Lung (tissue), 12 donors: ENCODE measurements around the gene PRR15. TPM values are rescaled to one million over a fixed set of nuclear protein-coding genes. Genes with fewer than 3 reads are reported as not detected.

Experiments used
- ATAC-seq: fragments of 200-7000 bp; cut with Tn5 transposase; one replicate; pipeline ENCODE4 v1.9.1; 2020; ENCODE audit warnings: moderate number of reproducible peaks; ENCODE audit not compliant: insufficient read depth, low FRiP score
- DNase-seq, 3 donors: peaks; one replicate each; pipeline ENCODE4 v3.0.0-alpha.2; 2013 to 2017
- H3K27ac ChIP-seq, 2 donors: one replicate each; pipeline ENCODE4 v1.5.1; 2013; ENCODE audit warnings: mild to moderate bottlenecking in 2 of 2, moderate library complexity in 2 of 2, control low read depth in 1 of 2, inconsistent platforms in 1 of 2, low read depth in 1 of 2, low read length in 1 of 2
- H3K27me3 ChIP-seq, 3 donors: one replicate each; pipeline ENCODE4 v1.5.1; 2013; ENCODE audit warnings: low read length in 2 of 3; ENCODE audit not compliant: control insufficient read depth in 3 of 3, insufficient read depth in 3 of 3
- H3K36me3 ChIP-seq, 4 donors: one replicate each; pipeline ENCODE4 v1.5.1; 2013; ENCODE audit warnings: low read length in 4 of 4, mild to moderate bottlenecking in 1 of 4, moderate library complexity in 1 of 4; ENCODE audit not compliant: control insufficient read depth in 4 of 4, insufficient read depth in 4 of 4
- H3K4me1 ChIP-seq, 5 donors: one replicate each; pipeline ENCODE4 v1.5.1; 2013; ENCODE audit warnings: low read length in 5 of 5, mild to moderate bottlenecking in 2 of 5, moderate library complexity in 1 of 5; ENCODE audit not compliant: control insufficient read depth in 5 of 5, insufficient read depth in 5 of 5
- H3K4me3 ChIP-seq: one replicate; pipeline ENCODE4 v1.5.1; 2013; ENCODE audit warnings: mild to moderate bottlenecking, control low read depth, moderate library complexity
- H3K9ac ChIP-seq, 2 donors: one replicate each; pipeline ENCODE4 v1.5.1; 2013; ENCODE audit warnings: low read length in 2 of 2, control low read depth in 1 of 2; ENCODE audit not compliant: insufficient read depth in 1 of 2
- H3K9me3 ChIP-seq, 4 donors: one replicate each; pipeline ENCODE4 v1.5.1; 2013; ENCODE audit warnings: low read length in 3 of 4, mild to moderate bottlenecking in 1 of 4, moderate library complexity in 1 of 4; ENCODE audit not compliant: control insufficient read depth in 4 of 4, insufficient read depth in 3 of 4
- WGBS, 2 donors: extraction: QIAGEN DNeasy Blood & Tissue Kit; methylation state at CpG; one replicate each; pipeline ENCODE4 v1.1.7; 2013; 5-methylcytosine and 5-hydroxymethylcytosine counted together
- polyA plus RNA-seq, 2 donors: library from polyadenylated mRNA; stranded (reverse); fragments of 200-250 nt; gene quantifications; one replicate each; pipeline ENCODE4 v1.2.1, GENCODE V29; 2013
- total RNA-seq, 2 donors: library from RNA; depleted of rRNA in 1 of 2; stranded (reverse); fragments of >200 nt in 1 of 2; gene quantifications; one replicate each; pipeline ENCODE4 v1.2.1, GENCODE V29; 2014 to 2021
- TF ChIP-seq, protein P1 (sequence below): IDR thresholded peaks from 2 replicates; pipeline ENCODE4 v1.5.1; 2012; ENCODE audit warnings: mild to moderate bottlenecking; ENCODE audit errors: control extremely low read depth, extremely low read depth
- donor health status: control.
- donor health status: control.
- donor health status: Bipolar disorder and iron deficiency.
- donor health status: healthy.
- donor health status: DM: yes; HTN: yes; CAD: no.

Gene PRR15
- total and polyA plus RNA-seq, 4 donors = 0.71 to 11.4 (median 7.0) TPM

DNA sequence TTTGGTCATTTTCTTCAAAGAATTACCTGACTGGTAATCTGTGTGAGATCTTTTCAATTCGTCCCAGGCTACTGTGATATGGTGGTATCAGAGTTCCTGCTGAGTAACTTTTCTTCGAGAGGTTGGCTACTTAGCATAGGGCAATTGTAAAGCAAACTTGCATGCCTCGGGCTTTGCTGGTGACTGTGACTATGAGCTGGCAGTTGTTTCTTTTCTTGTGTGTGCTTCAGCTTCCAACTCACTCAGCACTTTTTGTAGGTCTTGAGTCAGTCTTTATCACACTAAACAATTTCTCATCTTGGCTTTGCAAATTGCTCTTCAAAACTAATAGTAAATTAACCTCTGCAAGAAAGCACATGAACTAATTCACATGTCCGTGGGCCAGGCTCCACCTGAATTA, 44.3 kb downstream of the PRR15 start:
- 82 to 89% methylated on average over 4 of the region's 4 CpGs for WGBS, 2 donors
- Histone ChIP-seq H3K4me1 (peaks cover 0 to 2% (median 0%) of the 10 kb centered on the region in 5 donors), H3K27ac (no peak overlapping the region), H3K27me3 (peaks cover 0 to 27% (median 4%) of the 10 kb centered on the region in 3 donors), H3K9me3 (peaks cover 0 to 2% (median 0%) of the 10 kb centered on the region in 4 donors), H3K9ac (no peak overlapping the region), H3K36me3 (no peaks in the 10 kb centered on the region), H3K4me3 (no peak overlapping the region)
- no peak for ATAC-seq
- TF ChIP-seq, protein P1, sequence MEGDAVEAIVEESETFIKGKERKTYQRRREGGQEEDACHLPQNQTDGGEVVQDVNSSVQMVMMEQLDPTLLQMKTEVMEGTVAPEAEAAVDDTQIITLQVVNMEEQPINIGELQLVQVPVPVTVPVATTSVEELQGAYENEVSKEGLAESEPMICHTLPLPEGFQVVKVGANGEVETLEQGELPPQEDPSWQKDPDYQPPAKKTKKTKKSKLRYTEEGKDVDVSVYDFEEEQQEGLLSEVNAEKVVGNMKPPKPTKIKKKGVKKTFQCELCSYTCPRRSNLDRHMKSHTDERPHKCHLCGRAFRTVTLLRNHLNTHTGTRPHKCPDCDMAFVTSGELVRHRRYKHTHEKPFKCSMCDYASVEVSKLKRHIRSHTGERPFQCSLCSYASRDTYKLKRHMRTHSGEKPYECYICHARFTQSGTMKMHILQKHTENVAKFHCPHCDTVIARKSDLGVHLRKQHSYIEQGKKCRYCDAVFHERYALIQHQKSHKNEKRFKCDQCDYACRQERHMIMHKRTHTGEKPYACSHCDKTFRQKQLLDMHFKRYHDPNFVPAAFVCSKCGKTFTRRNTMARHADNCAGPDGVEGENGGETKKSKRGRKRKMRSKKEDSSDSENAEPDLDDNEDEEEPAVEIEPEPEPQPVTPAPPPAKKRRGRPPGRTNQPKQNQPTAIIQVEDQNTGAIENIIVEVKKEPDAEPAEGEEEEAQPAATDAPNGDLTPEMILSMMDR = no peak
- no peak for DNase-seq

- Histone ChIP-seq H3K4me3 (no peak overlapping the region), H3K9me3 (peaks cover 0 to under 1% (median 0%) of the 10 kb centered on the region in 4 donors), H3K9ac (peak overlapping the region in 1 of 2 donors; percentile 19), H3K27ac (no peak overlapping the region), H3K27me3 (peaks cover 0 to 25% (median 4%) of the 10 kb centered on the region in 3 donors), H3K4me1 (peaks cover 0 to 2% (median 0%) of the 10 kb centered on the region in 5 donors), H3K36me3 (no peaks in the 10 kb centered on the region)
- DNase-seq (peak in 2 of 3 donors; percentile 11 to 13), ATAC-seq (peak; percentile 70)
- TF ChIP-seq, protein P1 = no peak
- WGBS, 2 donors = 50 to 76% methylated on average over 15 of the region's 15 CpGs
Observed at GRCh38 chr7:29609162-29610037, 45.8 kb downstream of the PRR15 start.

- no peak for ATAC-seq
- 52 to 72% methylated on average over 2 of the region's 2 CpGs for WGBS, 2 donors
- H3K4me1 ChIP-seq = peaks cover 0 to 2% (median 0%) of the 10 kb centered on the region in 5 donors
Observed at GRCh38 chr7:29610086-29610485, 46.5 kb downstream of the PRR15 start.

More at GRCh38 chr7:29610086-29610485, 46.5 kb downstream of the PRR15 start:
- TF ChIP-seq, protein P1 = no peak
- no peaks in the 10 kb centered on the region for H3K9me3 ChIP-seq
- no peak overlapping the region for H3K4me3 ChIP-seq
- no peak for DNase-seq
- peaks cover 0 to 27% (median 4%) of the 10 kb centered on the region in 3 donors for H3K27me3 ChIP-seq
- no peak overlapping the region for H3K27ac ChIP-seq
- H3K36me3 ChIP-seq = no peaks in the 10 kb centered on the region
- H3K9ac ChIP-seq = peak overlapping the region in 1 of 2 donors; percentile 19
